GM11168 (cell line): ENCODE results near the gene ACY1.

ENCODE experiments used
- in situ Hi-C: fragments of 300-500 bp; cut with MboI; formaldehyde crosslinking; loops from one replicate; pipeline ENCODE4 v1.12.0; 2022; ENCODE audit warnings: low sequenced_read_pairs; ENCODE audit not compliant: unreplicated experiment

The ACY1 gene

DNA sequence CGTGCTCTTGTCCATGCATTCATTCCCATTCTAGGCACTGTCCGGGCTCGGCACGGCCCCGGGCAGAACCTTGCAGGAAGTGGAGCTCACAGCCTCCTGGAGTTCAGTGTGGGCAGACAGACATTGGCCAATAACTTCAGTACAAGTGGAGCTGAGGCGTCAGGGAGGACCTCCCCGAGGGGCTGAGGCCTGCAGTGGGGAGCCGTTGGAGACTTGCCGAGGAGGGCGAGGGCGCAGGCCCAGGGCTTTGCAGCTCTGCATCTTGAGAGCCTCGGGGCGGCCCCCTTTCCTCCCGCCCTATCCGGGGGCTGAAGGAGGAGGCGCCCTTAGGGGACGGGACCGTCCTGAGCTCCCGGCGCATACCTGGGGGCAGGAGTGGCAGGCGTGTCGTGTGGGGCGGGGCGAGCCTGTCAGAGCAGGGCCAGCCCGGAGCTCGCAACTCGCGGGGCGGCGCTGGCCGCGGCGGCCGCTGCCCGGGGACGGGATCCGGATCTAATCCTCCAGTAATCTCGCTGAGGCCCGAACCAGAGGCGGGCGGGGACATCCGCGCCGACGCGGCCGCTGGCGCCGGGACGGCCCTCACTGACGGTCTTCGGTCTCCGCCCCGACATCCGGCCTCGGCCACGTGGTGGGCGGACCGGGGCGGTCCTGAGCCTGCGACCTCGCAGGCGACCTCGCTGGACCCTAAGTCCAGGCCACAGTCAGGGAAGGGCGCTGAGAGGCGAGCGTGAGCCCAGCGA is at the start of gene ACY1:
Gene ACY1 (plus strand): TSS at position 698 of the 740 bp plus-strand sequence. CDS start 530 bp downstream, outside the sequence.
- in situ Hi-C loops: no loop called here

DNA sequence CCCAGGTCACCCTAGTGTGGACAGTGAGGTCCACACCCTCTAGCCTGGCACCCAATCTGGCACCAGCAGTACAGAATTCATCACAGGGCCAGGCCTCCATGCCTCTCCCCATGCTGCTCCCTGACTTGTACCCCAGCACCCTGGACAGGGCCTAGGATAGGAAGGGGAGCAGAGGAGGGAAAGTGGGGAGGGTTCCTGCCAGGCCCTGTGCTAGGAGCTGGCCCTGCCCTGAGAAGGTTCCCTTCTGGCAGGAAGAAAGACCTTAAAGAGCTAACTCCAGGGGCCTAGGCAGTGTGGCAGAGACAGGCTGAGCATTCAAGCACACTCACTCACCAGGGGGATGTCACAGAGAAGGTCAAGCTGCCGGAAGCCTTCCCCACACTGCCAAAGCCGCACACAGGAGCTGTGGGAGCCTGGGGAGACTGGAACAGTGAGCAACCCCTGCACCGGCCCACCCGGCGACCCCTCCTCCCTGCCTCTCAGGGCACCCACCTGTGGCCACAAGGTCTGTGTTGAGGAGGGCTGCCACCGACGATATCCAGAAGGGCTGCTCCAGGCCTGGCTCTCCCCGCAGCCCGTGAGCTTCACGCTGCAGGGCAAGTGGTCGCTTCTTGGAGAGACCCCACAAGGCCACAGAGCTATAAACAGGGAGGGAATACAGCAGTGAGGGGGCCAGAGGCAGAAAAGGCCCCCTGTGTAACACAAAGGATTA is 49.0 kb upstream of the ACY1 start:
- in situ Hi-C loops: no loop called here

DNA sequence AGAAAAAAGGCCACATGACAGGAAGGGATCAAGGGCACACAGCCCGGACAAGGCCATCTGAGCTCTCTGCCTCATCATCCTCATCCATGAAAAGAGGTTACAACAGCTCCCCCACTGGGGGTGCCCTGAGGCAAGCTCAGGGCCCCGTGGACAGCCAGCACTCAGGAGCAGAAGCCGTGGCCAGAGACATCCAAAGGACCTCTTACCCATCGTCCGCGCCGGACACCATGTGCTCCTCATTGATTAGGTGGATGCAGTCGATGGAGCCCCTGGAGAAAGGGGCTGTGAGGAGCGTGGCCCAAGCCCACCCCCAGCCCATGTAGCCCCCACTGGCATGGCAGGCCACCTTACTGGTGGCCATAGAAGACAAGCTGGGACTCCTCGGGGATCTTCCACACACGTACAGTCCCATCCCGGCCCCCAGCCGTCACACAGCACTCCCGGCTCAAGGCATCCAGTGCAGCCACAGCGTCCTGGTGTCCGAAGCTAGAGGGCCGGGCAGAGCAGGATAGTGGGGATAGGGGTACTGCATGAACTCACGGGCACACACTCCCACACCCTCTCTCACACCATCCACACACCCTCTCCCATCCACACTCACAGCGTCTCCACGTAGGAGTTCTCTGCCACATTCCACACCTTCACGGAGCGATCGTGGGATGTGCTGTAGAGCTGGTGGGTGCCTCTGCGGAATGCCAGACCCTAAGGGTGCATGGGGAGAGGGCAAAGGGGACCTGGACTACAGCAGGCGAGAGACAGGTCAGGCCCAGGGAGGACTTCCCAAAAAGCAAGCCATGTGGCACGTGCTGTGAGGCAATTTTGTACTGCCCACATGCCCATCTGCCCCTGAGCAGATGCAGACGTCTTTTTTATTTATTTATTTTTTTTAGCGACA is 48.1 kb upstream of the ACY1 start:
- in situ Hi-C loops: no loop called here

DNA sequence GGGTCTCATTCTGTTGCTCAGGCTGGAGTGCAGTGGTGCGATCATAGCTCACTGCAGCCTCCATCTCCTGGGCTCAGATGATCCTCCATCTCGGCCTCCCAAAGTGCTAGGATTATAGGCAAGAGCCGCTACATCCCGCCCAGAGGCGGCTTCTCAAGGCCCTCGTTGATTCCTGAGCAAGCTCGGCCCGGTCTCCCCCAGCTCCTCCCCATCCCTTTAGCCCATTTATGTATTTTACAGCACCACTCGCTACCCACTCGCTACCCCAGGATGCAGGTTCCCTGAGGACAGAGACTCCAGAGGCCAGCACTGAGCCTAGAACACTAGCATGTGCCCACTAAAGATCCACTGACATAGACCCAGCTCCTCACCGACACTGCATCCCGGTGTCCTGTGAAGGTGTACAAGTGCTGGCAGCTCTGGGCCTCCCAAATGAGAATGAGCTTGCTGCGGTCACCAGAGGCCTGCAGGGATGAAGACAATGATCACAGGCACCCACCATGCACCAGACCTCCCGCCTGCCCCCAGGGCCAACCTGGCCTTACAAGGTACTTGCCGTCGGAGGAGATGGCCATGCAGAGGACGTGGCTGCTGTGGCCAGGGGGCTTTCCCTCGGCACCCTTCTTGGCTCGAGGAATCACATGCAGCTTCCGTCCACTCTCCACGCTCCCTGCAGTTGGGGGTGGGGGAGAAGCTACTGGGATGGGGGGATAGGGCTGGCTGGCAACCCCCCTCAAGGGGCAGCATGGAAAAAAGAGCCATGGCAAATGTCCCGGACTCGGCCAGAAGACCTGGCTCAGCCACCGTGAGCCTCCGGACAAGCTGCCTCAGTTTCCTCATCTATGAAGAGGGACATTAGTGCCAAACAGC is 47.2 kb upstream of the ACY1 start:
- in situ Hi-C loops: no loop called here

DNA sequence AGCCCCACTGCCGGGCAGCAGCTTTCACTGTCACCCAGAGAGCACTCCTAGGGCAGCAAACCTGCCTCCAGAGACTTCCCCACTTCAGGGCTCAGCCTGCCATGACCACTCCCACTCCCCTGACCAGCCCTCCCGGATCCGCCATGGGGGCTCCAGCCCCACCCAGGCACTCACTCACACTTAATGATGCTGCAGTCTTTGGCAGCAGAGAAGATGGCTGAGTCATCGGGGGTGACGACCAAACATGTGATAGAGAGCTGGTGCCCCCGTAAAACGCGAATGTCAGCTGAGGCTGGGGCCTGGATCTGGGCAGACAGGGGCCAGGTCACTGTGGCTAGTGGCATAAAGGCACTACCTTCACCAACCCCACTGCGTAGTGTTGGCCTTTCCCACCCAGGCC is 46.3 kb upstream of the ACY1 start:
- in situ Hi-C loops: no loop called here

DNA sequence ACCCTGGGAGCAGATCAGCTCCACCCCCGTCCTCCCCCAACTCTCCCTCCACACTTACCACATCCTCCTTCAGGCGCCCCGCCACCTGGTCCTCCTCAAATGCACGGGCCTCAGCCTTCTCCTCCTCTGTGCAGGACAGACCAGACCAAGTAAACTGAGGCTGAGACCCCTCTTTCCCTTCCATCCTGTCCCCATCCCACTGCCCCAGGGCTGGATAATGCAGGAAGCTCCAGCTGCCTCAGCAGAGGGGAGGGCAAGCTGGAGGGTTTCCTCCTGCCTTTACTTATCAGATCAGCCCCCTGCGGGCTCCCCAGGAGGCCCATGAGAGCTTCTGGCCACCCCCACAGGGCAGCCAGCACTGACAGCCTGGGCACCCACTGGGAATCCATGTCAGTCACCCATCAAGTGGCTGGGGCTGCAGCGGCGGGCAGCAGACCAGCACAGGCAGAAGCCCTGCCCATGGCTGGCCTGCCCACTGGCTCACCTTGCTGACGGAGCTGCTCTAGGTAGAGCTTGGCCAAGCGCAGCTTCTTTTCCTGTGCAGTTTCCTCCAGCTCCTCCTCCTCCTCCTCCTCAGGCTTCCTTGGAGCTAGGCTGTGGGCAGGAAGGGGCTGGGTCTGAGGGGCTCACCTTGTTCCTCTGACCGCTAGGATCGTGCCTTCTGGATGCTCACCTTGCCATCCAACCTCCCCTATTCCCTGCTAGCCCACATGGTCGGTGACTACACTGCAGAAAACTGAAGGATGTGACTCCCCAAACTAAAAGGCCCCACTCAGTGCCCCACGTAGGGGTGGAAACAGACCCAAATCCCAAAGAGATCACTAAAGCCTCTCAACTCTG is 45.5 kb upstream of the ACY1 start:
- in situ Hi-C loops: no loop called here

DNA sequence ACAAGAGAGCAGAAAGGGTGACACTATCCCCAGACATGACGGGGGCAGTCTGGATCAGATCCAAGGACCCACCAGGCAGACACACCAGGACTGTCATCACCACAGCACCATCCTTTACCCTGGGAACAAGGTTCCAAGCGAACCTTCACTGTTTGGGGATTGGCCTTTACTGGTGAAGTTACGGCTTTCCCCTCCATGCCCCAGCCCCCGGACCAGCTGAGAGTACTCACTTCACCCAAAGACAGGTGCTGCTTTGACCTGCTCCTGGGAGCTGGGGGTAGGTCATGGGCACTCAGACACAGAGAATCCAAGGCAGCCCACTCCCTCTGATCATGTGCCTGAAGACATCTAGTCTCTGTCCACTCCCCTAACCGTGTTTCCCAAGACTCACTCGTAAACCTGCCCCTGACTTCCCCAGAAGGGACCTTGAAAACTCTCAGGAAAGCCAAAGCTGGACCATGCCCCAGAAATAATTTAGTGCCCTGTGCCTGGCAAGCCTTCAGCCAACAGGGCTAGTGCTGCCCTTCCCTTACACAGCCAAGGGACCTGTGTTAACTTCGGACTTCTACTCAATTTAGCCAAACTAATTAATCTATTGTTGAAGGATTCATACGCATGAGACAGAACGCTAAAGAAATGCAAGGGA is 44.4 kb upstream of the ACY1 start:
- in situ Hi-C loops: no loop called here

DNA sequence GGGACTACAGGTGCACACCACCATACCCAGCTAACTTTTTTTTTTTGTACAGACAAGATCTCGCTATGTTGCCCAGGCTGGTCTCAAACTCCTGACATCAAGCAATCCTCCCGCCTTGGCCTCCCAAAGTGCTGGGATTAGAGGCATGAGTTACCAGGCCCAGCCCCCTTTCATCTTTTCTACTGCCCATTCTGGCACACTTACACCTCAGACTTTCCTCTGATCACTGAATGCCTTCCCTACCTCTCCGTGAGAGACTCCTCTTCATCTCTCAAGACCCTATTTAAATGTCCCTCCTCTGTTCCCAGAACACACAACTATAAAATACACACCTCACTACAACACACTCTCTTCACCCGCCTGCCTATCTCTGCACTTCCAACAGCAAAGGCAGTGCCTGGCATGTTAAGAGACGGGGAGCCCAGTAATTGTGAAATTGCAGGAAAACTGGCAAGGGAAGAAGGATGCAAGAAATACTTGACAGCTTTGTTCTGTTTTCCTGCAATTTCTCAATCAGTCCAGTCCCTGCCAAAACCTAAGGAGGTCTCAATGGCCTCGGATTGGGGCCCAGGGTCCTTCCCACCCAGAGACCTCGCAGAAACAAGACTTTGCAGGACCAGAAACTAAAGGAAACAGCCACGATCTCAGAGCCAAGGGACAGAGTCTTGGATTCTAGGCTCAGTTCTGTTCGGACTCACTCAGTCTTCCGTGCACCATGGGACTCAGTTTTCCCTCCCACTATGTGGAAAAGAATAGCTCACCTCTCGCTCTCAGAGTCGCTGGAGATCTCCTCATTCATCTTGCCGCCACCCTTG is 42.5 kb upstream of the ACY1 start:
- in situ Hi-C loops: no loop called here

DNA sequence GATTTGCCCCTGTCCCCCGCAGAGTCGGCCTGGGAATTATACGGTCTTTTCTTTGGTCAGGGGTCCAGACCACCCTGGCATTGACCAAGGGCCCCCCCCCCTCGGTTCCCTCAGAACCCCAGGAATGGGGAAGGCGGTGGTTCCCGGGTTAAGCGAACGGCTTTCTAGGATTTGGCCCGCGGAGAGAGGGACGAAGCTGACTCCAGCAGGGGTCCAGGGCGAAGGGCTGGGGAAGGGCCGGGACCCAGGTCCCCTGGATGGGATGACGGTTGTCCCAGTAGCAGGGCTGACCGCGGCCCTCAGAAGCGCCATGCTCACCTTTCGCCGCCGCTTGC is 41.9 kb upstream of the ACY1 start:
- in situ Hi-C loops: no loop called here

DNA sequence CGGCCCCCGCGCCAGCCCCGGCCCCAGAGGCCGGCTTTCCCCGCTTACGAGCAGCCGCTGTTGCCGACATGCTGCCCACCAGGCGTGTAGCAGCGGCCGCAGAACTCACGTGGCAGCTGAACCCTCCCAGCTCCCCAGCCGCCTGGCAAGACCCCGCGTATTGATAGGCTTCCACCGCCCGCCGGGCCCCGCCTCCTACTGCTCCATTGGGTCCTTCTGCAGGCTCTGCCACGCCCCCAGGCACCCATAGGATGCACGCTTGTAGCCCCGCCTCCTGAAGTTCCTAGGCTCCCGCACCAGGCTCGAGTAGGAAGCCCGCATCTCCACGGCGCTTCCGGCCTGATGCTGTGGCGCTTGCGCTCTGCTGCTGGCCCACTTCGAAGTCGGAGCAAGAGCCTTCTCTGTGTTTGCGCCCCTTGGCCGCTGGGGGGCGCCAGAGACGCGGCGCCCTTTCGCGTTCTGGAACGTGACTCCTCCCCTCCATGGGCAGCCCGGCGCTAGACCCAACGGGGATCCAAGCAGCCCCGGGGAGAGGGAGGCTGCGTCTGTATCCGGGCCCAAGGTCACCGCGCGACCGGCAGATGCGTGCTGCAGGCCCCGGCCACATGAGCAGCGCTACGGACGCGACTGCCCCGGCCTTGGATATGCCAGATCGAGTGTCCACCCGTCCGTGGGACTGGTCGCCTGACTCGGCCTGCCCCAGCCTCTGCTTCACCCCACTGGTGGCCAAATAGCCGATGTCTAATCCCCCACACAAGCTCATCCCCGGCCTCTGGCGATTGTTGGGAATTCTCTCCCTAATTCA is 41.3 kb upstream of the ACY1 start, which contains the start of the genes PARP3 and RRP9:
Gene PARP3 (plus strand): TSS at position 566 of the 805 bp plus-strand sequence. CDS start 993 bp downstream, outside the sequence.
Gene RRP9 (minus strand): TSS at position 107 of the 805 bp plus-strand sequence. CDS start 37 bp downstream, at position 70.
- in situ Hi-C loops: no loop called here

DNA sequence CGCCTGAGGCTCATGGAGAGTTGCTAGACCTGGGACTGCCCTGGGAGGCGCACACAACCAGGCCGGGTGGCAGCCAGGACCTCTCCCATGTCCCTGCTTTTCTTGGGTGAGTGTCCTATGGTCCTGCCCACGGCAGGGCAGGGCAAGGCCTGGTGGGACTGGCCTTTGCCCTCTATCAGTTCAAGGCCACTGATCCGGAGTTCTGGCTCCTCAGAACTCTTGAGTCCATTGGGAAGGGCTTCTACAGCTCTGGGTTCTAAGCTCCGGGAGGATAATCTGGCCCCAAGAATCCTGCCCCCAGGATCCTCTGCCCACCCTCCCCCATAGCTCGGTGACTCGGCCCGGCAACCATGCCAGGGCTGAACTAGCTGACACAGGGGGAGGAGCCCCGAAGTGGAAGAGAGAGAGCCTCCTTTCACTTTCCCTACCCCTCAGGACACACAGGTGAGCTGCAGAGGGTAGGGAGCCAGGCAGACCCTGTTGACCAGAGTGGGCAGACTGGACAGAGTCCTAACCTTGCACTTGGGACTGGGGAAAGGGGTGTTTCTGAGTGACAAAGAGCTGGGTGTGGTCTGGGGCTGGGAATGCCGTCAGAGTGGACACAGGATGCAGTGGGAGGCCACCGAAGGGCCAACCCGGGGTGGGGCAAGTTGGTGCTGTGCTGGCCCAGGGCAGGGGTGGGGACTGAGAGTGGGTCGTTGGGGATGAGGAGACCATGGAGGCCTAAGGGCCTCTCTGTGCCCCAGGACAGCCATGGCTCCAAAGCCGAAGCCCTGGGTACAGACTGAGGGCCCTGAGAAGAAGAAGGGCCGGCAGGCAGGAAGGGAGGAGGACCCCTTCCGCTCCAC is 40.5 kb upstream of the ACY1 start:
- in situ Hi-C loops: no loop called here

DNA sequence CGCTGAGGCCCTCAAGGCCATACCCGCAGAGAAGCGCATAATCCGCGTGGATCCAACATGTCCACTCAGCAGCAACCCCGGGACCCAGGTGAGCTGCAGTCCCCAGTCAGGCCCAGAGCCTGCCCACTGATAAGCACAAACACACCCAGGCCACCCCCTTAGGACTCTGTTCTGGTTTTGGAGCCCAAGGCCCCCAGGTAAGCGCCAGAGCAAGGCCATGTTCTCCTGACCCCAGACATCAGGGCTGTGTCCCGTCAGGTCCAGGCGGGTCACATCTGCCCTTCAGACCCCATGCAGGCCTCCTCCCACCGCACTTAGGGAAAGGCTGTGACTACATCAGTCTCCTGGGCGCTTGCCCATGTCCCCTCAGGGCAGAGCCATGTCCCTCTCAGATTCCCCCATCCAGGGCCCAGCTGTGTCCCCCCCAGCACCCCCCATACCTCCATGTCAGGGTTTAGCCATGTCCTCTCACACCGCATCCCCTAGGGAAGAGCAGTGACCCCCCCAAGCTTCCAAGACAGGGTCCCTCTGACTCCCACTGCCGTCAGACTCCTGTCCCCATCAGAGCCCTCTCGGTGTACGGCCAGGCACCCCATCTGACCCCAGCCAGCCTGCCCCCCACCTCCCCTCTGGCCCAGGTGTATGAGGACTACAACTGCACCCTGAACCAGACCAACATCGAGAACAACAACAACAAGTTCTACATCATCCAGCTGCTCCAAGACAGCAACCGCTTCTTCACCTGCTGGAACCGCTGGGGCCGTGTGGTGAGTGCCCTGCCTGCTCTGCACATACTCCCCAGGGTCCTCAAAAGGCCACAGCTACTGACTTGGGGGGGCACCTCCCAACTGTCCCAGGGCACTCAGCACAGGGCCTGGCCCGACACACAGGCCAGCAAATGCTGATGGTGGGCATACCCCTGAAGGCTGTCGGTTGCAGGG is 39.6 kb upstream of the ACY1 start:
- in situ Hi-C loops: no loop called here

DNA sequence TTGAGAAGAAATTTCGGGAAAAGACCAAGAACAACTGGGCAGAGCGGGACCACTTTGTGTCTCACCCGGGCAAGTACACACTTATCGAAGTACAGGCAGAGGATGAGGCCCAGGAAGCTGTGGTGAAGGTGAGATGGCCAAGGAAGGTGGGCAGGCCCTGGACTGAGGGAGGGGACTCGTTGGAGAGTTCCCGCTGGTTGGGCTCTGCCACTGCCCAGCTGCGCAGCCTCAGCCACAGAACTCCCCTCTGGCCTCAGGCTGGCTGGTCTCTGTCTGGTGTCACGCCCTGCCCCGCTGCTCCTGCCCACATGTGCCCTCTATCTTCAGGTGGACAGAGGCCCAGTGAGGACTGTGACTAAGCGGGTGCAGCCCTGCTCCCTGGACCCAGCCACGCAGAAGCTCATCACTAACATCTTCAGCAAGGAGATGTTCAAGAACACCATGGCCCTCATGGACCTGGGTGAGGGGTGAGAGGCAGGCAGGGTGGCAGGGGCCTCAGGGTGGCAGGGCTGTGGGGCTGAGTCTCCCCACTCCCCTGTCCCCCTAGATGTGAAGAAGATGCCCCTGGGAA is 38.8 kb upstream of the ACY1 start:
- in situ Hi-C loops: no loop called here

DNA sequence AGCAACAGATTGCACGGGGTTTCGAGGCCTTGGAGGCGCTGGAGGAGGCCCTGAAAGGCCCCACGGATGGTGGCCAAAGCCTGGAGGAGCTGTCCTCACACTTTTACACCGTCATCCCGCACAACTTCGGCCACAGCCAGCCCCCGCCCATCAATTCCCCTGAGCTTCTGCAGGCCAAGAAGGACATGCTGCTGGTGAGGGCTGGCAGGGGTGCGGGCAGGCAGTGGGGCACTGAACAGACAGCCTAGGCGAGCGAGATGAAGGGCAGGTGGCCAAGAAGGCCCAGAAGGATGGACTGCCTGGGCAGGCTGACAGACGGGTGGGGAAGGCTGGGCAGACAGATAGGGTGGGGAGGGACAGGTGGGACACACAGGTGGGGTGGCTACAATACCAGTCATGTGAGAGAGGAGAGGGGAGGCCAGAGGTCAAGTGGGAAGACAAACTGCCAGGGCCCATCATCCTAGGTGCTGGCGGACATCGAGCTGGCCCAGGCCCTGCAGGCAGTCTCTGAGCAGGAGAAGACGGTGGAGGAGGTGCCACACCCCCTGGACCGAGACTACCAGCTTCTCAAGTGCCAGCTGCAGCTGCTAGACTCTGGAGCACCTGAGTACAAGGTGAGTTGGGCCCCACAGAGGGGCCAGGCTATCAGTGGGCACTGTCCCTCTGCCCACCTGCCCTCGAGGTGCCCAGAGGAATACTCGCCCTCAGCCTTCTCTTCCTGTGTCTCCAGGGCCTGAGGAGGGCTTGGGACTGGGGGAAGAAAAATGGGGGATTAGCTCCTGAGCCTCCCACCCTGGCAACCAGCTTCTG is 38.1 kb upstream of the ACY1 start:
- in situ Hi-C loops: no loop called here
